Endothelial cell of umbilical vein (primary cell): ENCODE results near the gene UNCX. TPM values are rescaled to one million over a fixed set of nuclear protein-coding genes. Genes with fewer than 3 reads are reported as not detected.
A peak's percentile ranks its signal among the peaks of the same experiment; 100 is the strongest.

ENCODE experiments used
- BruUV-seq: library from RNA; stranded (reverse); fragments of 400-500 nt; replicated peaks from 2 replicates; lab custom pipeline; 2021; lab: Mats Ljungman, UMichigan
- CTCF ChIA-PET: fragments of 300-600, 350-600 bp; sonication (Branson Sonifier 250); formaldehyde crosslinking; loops from one replicate; lab custom pipeline; 2021; ENCODE audit warnings: antibody characterized with exemption, inconsistent platforms; lab: Charles Lee
- POLR2A ChIA-PET: fragments of 300-600, 350-600 bp; sonication (Branson Sonifier 250); formaldehyde crosslinking; loops from one replicate; lab custom pipeline; 2021; ENCODE audit warnings: antibody characterized with exemption, inconsistent platforms; lab: Charles Lee
- DNase-seq: peaks from one replicate; pipeline ENCODE4 v3.0.0-alpha.2; 2011; ENCODE audit warnings: low read depth, low spot score
- FAIRE-seq: peaks from 2 replicates; lab custom pipeline; 2011; peaks lifted over from hg19 to GRCh38; lab: Jason Lieb, UNC
- H2AFZ ChIP-seq: 2 replicates; pipeline ENCODE4 v1.6.0; 2012; ENCODE audit warnings: low read depth, low read length, control low read depth, inconsistent platforms
- H3K27ac ChIP-seq: 2 replicates; pipeline ENCODE4 v1.5.1; 2011; ENCODE audit warnings: low read depth, mild to moderate bottlenecking, control low read depth, low read length, moderate library complexity; ENCODE audit not compliant: insufficient read depth
- H3K27me3 ChIP-seq, 2 experiments: 2 replicates each; pipeline versions ENCODE4 v1.6.0 to v1.6.1; 2011; ENCODE audit warnings: low read length in 2 of 2, mixed read lengths in 1 of 2; ENCODE audit not compliant: control insufficient read depth in 2 of 2, insufficient read depth in 2 of 2
- H3K36me3 ChIP-seq, 2 experiments: 2 replicates in 1 of 2; 3 replicates in 1 of 2; pipeline ENCODE4 v1.5.1; 2011; ENCODE audit warnings: low read length in 2 of 2, mild to moderate bottlenecking in 1 of 2, moderate library complexity in 1 of 2; ENCODE audit not compliant: control insufficient read depth in 2 of 2, insufficient read depth in 2 of 2; ENCODE audit errors: extremely low read depth in 1 of 2
- H3K4me1 ChIP-seq: 3 replicates; pipeline ENCODE4 v1.5.1; 2011; ENCODE audit warnings: mild to moderate bottlenecking, low read length; ENCODE audit not compliant: control insufficient read depth, insufficient read depth; ENCODE audit errors: extremely low read depth
- H3K4me2 ChIP-seq: 2 replicates; pipeline ENCODE4 v1.6.1; 2011; ENCODE audit warnings: low read length, control low read depth, mixed read lengths; ENCODE audit not compliant: insufficient read depth
- H3K4me3 ChIP-seq, 3 experiments: fragments of 200-600 bp in 1 of 3; sonication (generic), shearing (Covaris generic) in 1 of 3; replicated peaks in 1 of 3; 2 replicates each; pipeline ENCODE4 v1.5.1; 2011 to 2016; ENCODE audit warnings: control low read depth in 3 of 3, low read length in 3 of 3, mild to moderate bottlenecking in 2 of 3, inconsistent platforms in 1 of 3, low read depth in 1 of 3, moderate library complexity in 1 of 3; ENCODE audit not compliant: insufficient read depth in 1 of 3
- H3K79me2 ChIP-seq: 2 replicates; pipeline ENCODE4 v1.6.0; 2012; ENCODE audit warnings: low read length, inconsistent platforms; ENCODE audit not compliant: control insufficient read depth, insufficient read depth
- H3K9ac ChIP-seq: replicated peaks from 2 replicates; pipeline ENCODE3; 2011; ENCODE audit warnings: low read length, control low read depth; ENCODE audit not compliant: insufficient read depth; ENCODE audit errors: extremely low read depth
- H3K9me1 ChIP-seq: replicated peaks from 3 replicates; pipeline ENCODE4 v1.6.0; 2011; ENCODE audit warnings: mild to moderate bottlenecking, low read length; ENCODE audit not compliant: control insufficient read depth, insufficient read depth; ENCODE audit errors: extremely low read depth
- H3K9me3 ChIP-seq: replicated peaks from 2 replicates; pipeline ENCODE4 v1.5.1; 2012; ENCODE audit warnings: low read length, inconsistent platforms; ENCODE audit not compliant: control insufficient read depth, insufficient read depth
- H4K20me1 ChIP-seq: replicated peaks from 2 replicates; pipeline ENCODE3; 2011; ENCODE audit warnings: mild to moderate bottlenecking, low read length; ENCODE audit not compliant: control insufficient read depth, insufficient read depth; ENCODE audit errors: extremely low read depth
- EZH2 ChIP-seq: IDR thresholded peaks from 2 replicates; pipeline ENCODE4 v1.6.1; 2012; ENCODE audit warnings: borderline replicate concordance, low read depth, mild to moderate bottlenecking, moderate library complexity, low read length, inconsistent platforms; ENCODE audit not compliant: severe bottlenecking
- FOS ChIP-seq: IDR thresholded peaks from 2 replicates; pipeline ENCODE4 v1.6.1; 2011; ENCODE audit warnings: mild to moderate bottlenecking, low read length, moderate library complexity, borderline replicate concordance; ENCODE audit not compliant: insufficient read depth
- JUN ChIP-seq: IDR thresholded peaks from 2 replicates; pipeline ENCODE4 v1.6.1; 2011; ENCODE audit warnings: borderline replicate concordance, low read depth; ENCODE audit not compliant: insufficient read length, insufficient read depth
- MYC ChIP-seq: IDR thresholded peaks from one replicate; pipeline ENCODE4 v1.6.1; 2011; ENCODE audit warnings: mild to moderate bottlenecking, low read depth, low read length
- POLR2A ChIP-seq: IDR thresholded peaks from 2 replicates; pipeline ENCODE4 v1.6.1; 2012; ENCODE audit warnings: low read depth, mild to moderate bottlenecking, control low read depth, low read length
- POLR2AphosphoS5 ChIP-seq: IDR thresholded peaks from 2 replicates; pipeline ENCODE4 v1.6.1; 2012; ENCODE audit warnings: low read depth, mild to moderate bottlenecking, control low read depth, low read length, moderate library complexity; ENCODE audit not compliant: insufficient read depth
- dilution Hi-C: fragments of 300-500 bp; cut with MboI; formaldehyde crosslinking; loops from one replicate; pipeline ENCODE4 v1.15.0; 2019; ENCODE audit warnings: low sequenced_read_pairs; ENCODE audit not compliant: extremely low pct_ligation_motif_present
- intact Hi-C: fragments of 100-400 bp; cut with micrococcal nuclease; formaldehyde crosslinking; loops from one replicate; pipeline ENCODE4 v1.10.0; 2022
- polyA plus RNA-seq, 4 experiments: library from polyadenylated mRNA; depleted of rRNA in 3 of 4; stranded (reverse) in 3 of 4; unstranded in 1 of 4; fragments of >200 nt; gene quantifications; 2 replicates each; pipeline versions ENCODE4 v1.2.1 to v1.2.3, GENCODE V29; 2011 to 2012; ENCODE audit warnings: missing spikeins in 1 of 4
- total RNA-seq: library from RNA; stranded (reverse); gene quantifications from 2 replicates; pipeline ENCODE4 v1.2.3, GENCODE V29; 2021

Gene UNCX
- total and polyA plus RNA-seq, 2 donors (not counting 3 experiments of a cell fraction or from before 2014, with no cell fraction given): not detected

DNA sequence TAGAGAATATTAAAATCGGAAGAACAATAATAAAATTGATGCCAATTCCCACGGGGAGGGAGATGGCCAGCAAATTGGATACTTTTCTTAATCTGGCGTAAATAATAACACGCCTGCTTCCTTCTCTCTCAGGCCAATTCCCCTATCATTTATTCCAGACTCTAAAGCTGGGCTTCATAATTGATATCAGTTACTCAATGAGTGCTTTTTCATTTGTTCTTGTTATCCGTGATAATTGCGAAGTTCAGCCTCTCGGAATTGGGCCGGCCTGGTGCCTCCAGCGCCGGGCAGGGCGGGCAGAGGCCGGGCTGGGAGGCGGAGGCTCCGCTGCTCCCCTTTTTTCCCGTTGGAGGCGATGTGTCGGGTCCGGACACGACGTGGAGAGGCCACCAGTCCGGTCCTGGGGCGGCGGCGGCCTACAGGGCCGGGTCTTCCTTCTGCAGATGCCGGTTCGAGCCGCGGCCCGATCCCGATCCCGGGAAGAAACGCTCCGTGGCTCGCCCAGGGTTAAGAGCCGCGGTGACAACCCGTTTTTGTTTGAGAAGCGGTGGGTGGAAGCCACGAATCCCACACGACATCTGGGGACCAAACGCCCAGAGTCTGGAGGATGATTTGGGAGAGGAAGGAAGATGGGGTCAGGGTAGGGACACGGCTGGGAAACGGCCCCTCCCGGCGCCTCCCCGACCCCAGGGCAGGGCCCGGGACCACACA lies 13.6 kb downstream of the UNCX start:
- Histone ChIP-seq H3K4me2 (no peak overlapping the region), H3K27me3 (peaks cover 73 to 87% of the 10 kb centered on the region in 2 experiments), H3K9me1 (no peaks in the 10 kb centered on the region), H3K27ac (no peak overlapping the region), H3K4me1 (no peaks in the 10 kb centered on the region), H3K9ac (no peak overlapping the region), H3K79me2 (no peaks in the 10 kb centered on the region), H3K9me3 (no peaks in the 10 kb centered on the region), H4K20me1 (peaks cover 3% of the 10 kb centered on the region), H3K36me3 (no peaks in the 10 kb centered on the region), H3K4me3 (no peak overlapping the region), H2AFZ (no peak overlapping the region)
- dilution Hi-C loops: no loop called here
- TF ChIP-seq JUN: no peak
- no peak for TF ChIP-seq FOS
- TF ChIP-seq MYC: no peak
- TF ChIP-seq EZH2: peak; percentile 98
- TF ChIP-seq POLR2AphosphoS5: no peak
- POLR2A ChIA-PET: no interaction called here
- FAIRE-seq (no peak), DNase-seq (no peak)
- BruUV-seq: no TSS peak
- intact Hi-C loops: no loop called here
- CTCF ChIA-PET: interaction anchor here (1.3 kb wide), 2 partner anchors 9 to 157 kb away, joined by 3 read pairs; no protein-coding TSS in a partner anchor

GRCh38 chr7:1246871-1247526 lies 14.3 kb downstream of the UNCX start:
- Histone ChIP-seq H3K27me3 (peaks cover 71 to 84% of the 10 kb centered on the region in 2 experiments), H3K4me3 (no peak overlapping the region), H3K9me1 (no peaks in the 10 kb centered on the region), H3K4me2 (no peak overlapping the region), H3K27ac (no peak overlapping the region), H3K4me1 (no peaks in the 10 kb centered on the region), H3K36me3 (no peaks in the 10 kb centered on the region), H2AFZ (no peak overlapping the region), H3K9me3 (no peaks in the 10 kb centered on the region), H3K79me2 (no peaks in the 10 kb centered on the region), H4K20me1 (peaks cover under 1% of the 10 kb centered on the region), H3K9ac (no peak overlapping the region)
- no TSS peak for BruUV-seq
- FAIRE-seq: no peak
- POLR2A ChIA-PET: no interaction called here
- DNase-seq: no peak
- CTCF ChIA-PET: no interaction called here
- TF ChIP-seq POLR2A (no peak), EZH2 (peak; percentile 97)
- dilution Hi-C loops: no loop called here
- intact Hi-C loops: no loop called here
